ENCODE measurements around the gene ADAMTSL1. TPM values are rescaled to one million over a fixed set of nuclear protein-coding genes. Genes with fewer than 3 reads are reported as not detected.

ADAMTSL1 gene
- total and polyA plus RNA-seq, 2 of the 8 experiments (the other 6 are each of a cell fraction or from before 2014, with no cell fraction given), result 0.84 to 1.1 TPM

DNA sequence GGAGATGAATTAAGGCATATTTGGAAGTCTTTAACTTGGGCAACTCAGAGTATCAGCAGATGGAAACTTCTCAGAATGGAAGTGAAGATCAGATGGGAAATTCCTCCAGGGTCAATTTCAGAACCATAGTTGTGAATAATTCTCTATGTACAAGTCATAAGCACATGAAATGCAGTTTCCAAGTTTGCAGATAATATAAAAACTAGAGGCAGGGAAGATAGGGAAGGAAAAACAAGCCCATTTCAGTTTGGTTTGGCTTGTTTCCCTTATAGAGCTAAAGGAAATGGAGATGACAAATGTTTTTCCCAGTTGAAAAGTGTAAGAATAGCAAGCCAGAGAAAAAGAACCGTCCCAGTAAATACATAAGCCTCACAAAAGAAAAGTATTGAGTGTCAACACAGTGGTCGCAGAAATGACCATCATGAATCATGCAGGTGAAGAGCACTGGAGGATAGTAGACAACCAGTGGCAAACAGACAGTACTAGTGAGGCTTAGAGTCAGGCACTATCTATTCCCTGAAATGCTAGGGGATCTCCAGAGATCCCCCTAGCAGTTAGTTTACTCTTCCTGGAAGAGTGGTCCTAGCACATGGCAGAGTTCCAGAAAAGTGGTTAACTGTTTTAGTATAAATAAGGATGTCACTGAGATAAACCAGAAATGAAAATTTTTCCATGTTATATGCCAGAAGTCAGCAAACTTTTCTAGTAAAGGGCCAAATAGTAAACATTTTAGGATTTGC, 313.1 kb downstream of the ADAMTSL1 start (continued):
- TF ChIP-seq, protein P1, sequence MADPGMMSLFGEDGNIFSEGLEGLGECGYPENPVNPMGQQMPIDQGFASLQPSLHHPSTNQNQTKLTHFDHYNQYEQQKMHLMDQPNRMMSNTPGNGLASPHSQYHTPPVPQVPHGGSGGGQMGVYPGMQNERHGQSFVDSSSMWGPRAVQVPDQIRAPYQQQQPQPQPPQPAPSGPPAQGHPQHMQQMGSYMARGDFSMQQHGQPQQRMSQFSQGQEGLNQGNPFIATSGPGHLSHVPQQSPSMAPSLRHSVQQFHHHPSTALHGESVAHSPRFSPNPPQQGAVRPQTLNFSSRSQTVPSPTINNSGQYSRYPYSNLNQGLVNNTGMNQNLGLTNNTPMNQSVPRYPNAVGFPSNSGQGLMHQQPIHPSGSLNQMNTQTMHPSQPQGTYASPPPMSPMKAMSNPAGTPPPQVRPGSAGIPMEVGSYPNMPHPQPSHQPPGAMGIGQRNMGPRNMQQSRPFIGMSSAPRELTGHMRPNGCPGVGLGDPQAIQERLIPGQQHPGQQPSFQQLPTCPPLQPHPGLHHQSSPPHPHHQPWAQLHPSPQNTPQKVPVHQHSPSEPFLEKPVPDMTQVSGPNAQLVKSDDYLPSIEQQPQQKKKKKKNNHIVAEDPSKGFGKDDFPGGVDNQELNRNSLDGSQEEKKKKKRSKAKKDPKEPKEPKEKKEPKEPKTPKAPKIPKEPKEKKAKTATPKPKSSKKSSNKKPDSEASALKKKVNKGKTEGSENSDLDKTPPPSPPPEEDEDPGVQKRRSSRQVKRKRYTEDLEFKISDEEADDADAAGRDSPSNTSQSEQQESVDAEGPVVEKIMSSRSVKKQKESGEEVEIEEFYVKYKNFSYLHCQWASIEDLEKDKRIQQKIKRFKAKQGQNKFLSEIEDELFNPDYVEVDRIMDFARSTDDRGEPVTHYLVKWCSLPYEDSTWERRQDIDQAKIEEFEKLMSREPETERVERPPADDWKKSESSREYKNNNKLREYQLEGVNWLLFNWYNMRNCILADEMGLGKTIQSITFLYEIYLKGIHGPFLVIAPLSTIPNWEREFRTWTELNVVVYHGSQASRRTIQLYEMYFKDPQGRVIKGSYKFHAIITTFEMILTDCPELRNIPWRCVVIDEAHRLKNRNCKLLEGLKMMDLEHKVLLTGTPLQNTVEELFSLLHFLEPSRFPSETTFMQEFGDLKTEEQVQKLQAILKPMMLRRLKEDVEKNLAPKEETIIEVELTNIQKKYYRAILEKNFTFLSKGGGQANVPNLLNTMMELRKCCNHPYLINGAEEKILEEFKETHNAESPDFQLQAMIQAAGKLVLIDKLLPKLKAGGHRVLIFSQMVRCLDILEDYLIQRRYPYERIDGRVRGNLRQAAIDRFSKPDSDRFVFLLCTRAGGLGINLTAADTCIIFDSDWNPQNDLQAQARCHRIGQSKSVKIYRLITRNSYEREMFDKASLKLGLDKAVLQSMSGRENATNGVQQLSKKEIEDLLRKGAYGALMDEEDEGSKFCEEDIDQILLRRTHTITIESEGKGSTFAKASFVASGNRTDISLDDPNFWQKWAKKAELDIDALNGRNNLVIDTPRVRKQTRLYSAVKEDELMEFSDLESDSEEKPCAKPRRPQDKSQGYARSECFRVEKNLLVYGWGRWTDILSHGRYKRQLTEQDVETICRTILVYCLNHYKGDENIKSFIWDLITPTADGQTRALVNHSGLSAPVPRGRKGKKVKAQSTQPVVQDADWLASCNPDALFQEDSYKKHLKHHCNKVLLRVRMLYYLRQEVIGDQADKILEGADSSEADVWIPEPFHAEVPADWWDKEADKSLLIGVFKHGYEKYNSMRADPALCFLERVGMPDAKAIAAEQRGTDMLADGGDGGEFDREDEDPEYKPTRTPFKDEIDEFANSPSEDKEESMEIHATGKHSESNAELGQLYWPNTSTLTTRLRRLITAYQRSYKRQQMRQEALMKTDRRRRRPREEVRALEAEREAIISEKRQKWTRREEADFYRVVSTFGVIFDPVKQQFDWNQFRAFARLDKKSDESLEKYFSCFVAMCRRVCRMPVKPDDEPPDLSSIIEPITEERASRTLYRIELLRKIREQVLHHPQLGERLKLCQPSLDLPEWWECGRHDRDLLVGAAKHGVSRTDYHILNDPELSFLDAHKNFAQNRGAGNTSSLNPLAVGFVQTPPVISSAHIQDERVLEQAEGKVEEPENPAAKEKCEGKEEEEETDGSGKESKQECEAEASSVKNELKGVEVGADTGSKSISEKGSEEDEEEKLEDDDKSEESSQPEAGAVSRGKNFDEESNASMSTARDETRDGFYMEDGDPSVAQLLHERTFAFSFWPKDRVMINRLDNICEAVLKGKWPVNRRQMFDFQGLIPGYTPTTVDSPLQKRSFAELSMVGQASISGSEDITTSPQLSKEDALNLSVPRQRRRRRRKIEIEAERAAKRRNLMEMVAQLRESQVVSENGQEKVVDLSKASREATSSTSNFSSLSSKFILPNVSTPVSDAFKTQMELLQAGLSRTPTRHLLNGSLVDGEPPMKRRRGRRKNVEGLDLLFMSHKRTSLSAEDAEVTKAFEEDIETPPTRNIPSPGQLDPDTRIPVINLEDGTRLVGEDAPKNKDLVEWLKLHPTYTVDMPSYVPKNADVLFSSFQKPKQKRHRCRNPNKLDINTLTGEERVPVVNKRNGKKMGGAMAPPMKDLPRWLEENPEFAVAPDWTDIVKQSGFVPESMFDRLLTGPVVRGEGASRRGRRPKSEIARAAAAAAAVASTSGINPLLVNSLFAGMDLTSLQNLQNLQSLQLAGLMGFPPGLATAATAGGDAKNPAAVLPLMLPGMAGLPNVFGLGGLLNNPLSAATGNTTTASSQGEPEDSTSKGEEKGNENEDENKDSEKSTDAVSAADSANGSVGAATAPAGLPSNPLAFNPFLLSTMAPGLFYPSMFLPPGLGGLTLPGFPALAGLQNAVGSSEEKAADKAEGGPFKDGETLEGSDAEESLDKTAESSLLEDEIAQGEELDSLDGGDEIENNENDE (IDR thresholded peaks at IDR 0.05; ENCODE audit: insufficient replicate concordance, low read length), result no peak
- TF ChIP-seq SIX5 (IDR thresholded peaks at IDR 0.05; ENCODE audit: low read depth, low read length), result no peak
- TF ChIP-seq TEAD4 (IDR thresholded peaks at IDR 0.05; ENCODE audit: low read depth, low read length), result no peak
- TF ChIP-seq NRF1 (IDR thresholded peaks at IDR 0.05; ENCODE audit: low read depth, low read length), result no peak
- TF ChIP-seq SIN3A (conservative IDR thresholded peaks at IDR 0.05 in 1 of 2, IDR thresholded peaks at IDR 0.05 in 1 of 2; ENCODE audit: low read depth in 1 of 2, low read length in 2 of 2), result no peak
- TF ChIP-seq CREB1 (IDR thresholded peaks at IDR 0.05), result no peak
- no peak for TF ChIP-seq ASH2L (IDR thresholded peaks at IDR 0.05; ENCODE audit: low read length)
- no peak for TF ChIP-seq TAF7 (optimal IDR thresholded peaks at IDR 0.05; ENCODE audit: borderline replicate concordance, low read depth, low read length)
- no peak for TF ChIP-seq EZH2 (IDR thresholded peaks at IDR 0.05; ENCODE audit: low read depth, low read length, severe bottlenecking)
- no peak for TF ChIP-seq GABPA (IDR thresholded peaks at IDR 0.05; ENCODE audit: borderline replicate concordance, insufficient read depth, low read length)

Measured in H1 (cell line).